NCI-H774 (cell line): ENCODE results near the gene SLC25A34.

Experiments
- DNase-seq: peaks from one replicate; lab custom pipeline; 2025; lab: John Stamatoyannopoulos, UW

The SLC25A34 gene

DNA sequence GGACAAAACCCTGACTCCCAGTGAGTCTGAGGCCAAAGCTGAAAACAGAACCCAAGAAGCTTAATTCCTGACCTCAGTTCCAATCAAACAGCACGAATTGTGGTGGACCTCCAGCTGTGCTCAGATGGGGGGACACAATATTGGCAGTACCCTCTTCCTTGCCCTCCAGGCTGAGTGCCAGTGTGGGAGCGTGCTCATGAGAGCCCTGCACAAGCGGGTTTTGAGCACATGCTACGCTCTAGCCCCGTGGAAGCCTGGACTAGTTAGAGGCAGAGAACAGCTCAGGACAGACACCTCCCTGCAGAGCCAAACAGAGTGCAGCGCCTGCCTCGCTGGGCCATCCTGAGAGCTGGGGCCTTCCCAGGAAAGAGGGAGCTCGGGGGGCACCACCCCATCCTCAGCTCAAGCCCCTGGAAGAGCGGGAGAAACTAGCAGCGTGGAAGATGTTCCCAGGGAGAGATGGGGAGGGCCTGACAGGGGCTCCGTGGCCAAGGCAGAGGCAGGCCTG is 2.8 kb upstream of the SLC25A34 start:
- no peak for DNase-seq

DNA sequence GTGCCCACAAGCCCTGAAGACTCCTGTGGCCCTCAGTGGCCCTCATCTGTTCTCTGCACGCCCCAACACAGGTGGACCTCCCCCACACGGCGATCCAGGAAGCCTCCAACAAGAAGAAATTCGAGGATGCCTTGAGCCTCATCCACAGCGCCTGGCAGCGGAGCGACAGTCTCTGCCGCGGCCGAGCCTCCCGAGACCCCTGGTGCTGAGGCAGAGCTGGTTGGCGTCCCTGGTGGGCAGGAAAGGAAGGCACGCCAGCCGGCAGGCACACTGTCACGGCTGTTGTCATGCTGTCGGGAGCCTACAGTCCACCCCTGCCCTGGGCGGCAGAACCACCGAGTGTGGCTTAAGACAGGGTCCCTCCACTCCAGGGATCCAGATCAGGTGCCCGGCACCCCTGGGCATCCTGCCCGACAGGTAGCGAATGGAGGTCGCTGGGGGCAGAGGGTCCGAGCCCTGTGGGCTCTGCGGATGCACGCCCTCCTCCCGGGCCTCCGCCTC is 2.3 kb upstream of the SLC25A34 start:
- no peak for DNase-seq

DNA sequence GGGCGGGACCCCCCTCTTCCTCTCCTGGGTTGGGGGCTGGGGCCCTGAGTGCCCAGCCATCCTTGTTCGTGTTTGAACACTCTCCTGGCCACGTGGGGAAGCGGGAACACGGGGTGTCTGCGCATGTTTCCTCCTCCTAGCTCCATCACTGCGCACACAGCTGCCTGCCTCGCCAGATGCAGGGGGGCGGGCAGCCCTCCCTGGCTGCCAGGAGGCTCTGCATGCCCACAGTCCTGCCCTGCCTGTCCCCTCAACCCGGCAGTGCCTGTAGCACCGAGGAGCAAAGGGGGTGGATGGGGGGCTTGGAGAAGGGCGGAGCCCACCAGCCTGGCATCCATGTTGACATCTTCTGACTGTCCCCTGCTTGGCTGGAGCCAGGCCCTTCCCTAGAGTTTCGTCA is 1.8 kb upstream of the SLC25A34 start:
- no peak for DNase-seq

DNA sequence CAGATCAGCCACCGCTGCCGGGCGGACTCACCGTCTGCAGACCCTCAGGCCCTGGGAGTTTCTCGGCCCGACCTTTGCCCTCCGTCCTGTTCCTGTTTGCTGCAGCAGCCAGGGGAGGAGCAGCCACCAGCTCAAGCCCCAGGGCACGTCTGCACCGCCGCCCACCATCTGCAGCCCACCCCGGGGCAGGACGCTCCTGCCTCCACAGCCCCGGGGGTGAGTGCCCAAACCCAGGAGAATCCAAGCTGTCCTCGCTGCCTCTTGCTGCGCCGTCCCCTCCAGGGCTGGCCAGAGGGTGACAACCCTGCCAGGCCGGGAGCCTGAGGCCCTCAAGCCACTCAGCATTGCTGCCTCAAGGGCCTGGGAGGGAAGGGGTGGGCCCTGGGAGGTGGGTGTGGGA is 1.2 kb upstream of the SLC25A34 start:
- no peak for DNase-seq

DNA sequence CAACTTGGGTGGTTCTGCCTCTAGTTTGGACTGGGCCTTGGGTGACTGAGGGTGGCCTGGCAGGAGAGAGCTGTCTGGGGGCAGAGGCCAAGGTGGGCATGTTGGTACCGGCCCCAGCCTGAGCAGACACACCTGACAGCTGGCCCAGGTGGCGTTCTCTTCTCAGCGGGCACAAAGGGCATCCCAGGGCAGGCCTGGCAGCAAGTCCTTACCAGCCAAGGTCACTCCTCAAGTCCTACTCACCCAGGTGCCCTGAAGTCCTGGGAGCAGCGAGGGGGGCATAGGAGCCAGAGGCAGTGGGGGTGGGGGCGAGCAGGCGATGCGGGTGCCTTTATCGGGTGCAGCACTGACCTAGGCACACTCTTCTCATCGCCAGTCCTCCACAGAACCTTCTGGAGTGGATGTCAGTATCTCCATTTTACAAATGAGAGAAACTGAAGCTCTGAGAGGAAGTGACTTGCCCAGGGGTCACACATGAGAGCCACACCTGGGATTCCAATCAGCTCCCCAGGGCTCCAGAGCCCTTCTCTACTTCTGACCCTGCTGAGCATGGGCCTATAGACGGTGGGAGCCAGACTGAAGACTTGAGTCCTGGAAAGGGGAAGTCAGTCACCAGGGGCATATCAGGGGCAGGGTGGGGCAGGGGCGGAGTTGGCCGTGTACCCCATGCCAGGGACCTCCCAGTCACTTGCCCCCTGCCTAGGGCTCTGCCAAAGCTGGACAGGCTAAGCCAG is 587 bp upstream of the SLC25A34 start:
- DNase-seq, result no peak

DNA sequence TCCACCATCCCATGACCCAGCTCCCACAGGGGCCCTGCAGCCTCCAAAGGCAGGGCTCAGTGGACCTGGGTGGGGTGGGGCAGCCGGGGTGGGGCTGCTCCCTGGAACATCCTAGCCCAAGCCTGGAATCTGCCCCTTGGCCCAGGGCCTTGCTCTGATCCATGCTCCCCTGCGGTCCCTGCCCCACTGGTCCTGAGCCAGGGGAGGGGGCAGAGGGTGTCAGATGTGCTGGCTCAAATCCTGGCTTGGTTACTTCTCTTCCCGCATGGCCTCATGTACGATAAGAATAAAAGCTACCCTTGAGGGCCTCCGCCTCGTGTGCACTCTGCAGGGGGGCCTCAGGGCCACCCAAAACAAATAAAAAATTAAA is 819 bp downstream of the SLC25A34 start:
- no peak for DNase-seq

DNA sequence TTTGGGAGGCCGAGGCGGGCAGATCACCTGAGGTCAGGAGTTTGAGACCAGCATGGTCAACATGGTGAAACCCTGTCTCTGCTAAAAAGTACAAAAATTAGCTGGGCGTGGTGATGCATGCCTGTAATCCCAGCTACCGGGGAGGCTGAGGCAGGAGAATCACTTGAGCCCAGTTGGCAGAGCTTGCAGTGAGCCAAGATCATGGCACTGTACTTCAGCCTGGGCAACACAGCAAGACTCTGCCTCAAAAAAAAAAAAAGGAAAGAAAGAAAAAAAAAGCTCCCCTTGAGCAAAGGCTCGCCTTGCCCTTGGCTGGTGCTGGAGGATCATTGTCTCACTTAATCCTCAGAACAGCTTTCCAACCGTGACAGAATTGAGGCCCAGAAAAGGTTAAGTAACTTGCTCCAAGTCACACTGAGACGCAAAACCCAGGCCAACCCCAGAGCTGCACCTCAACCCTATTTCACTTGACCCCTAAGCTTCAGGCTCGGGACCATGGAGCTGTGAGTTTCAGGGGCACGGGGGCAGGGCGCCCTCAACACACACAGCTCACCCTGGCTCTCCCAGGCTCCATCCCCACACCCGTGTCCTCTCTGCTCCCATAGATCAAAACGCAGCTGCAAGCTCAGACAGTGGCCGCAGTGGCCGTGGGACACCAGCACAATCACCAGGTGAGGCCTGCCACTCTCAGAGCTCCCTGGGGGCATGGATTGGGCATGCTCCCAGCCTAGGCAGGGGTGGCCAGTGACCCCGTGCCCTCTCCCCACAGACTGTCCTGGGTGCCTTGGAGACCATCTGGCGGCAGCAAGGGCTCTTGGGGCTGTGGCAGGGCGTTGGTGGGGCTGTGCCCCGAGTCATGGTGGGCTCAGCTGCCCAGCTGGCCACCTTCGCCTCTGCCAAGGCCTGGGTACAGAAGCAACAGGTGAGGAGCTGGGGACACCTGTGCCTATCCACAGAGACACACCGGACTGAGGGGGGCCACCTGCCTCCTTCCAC is 1.6 kb downstream of the SLC25A34 start:
- no peak for DNase-seq

DNA sequence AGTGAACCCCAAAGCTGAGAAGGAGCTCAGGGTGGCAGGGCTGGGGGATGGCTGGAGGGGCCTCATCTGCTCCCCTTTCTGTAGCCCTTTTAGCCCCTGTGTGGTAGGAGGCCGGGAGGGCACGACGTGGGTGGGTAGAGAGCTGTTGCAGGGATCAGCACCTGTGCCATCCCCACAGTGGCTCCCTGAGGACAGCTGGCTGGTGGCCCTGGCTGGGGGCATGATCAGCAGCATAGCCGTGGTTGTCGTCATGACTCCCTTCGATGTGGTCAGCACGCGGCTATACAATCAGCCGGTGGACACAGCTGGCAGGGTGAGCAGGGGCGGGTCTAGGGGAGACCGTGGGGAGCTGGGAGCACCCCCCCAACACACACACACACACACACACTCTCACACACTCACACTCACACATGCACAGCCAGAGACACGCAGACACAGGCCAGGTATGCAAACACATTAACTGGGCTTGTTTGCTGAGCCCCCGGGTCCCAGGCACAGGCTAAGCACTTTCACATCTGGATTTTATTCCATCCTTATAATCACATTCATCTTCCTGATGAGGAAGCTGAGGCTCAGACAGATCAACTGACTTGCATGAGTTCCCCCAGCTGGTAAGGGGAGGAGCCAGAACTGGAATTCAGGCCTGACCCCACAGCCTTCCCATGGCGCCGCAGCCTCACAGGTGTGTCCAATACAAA is 2.5 kb downstream of the SLC25A34 start:
- DNase-seq, result no peak

DNA sequence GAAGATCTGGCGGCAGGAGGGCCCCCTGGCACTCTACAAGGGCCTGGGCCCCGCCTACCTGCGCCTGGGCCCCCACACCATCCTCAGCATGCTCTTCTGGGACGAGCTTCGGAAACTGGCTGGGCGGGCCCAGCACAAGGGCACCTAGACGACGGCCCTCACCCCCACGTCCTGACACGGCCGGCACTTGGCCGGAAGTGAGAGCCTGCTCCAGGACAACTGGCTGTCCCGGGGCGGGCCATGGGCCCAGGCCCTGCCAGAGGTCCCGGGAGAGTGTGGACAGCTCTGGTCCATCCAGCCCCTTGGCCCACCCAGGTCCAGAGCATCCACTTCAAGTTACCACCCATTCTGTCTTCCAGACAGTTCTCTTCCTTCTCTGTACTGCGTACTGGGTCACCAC is 3.2 kb downstream of the SLC25A34 start:
- no peak for DNase-seq

DNA sequence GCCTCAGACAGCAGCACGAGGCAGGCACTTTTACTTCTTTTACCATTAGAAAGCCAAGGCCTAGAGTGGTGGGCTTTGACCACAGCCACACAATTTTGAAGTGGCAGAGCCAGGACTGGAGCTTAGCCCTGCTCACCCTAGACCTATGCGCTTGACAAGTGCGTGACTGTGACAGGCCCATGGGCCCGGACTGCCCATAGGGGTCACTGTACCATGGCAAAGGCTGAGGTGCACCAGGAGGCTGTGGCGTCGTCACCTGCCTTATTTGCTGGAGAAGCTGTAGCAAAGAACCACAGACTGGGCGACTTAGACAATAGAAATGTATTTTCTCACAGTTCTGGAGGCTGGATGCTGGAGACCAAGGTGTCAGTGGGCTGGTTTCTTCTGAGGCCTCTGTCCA is 3.7 kb downstream of the SLC25A34 start:
- no peak for DNase-seq

DNA sequence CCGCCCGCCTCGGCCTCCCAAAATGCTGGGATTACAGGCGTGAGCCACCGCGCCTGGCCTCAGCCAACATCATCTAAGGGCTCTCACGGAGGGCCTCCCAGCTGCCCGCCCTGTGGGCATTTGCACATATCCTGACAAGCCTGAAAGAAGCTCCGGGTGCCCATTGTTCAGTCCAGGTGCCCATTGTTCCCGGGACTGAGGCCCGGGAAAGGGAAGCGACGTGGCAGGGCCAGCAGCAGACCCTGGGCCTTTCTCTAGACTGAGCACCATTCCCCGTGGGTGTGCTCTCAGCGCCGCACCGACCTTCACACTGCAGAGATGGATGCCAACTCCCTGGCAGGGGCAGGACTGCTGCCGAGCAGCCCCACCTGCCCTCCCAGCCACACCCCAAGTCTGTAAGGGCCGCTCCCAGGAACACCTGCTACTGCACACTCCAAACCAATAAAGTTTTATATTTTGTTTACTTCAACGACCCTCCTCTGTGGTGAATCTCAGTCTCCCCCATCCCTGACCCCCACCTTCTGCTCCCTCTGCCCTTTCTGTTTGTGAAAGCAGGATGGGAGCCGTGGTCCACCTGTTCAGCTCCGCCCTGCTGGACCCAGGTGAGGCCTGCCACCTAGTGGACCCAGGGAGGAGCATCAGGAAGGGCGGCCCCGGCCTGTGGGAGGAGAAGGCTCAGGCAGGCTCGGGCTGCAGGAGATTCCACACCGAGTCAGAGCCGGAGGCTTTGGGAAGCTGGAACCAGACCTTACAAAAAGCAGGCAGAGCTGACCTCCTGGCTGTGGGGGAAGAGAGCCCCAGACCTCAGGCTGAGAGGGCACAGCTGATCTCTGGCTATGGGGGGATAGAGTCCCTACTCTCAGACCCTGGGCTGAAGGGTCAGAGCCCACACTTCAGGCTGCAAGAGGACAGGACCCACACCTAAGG is 5.1 kb downstream of the SLC25A34 start:
- DNase-seq, result peak; percentile 54

DNA sequence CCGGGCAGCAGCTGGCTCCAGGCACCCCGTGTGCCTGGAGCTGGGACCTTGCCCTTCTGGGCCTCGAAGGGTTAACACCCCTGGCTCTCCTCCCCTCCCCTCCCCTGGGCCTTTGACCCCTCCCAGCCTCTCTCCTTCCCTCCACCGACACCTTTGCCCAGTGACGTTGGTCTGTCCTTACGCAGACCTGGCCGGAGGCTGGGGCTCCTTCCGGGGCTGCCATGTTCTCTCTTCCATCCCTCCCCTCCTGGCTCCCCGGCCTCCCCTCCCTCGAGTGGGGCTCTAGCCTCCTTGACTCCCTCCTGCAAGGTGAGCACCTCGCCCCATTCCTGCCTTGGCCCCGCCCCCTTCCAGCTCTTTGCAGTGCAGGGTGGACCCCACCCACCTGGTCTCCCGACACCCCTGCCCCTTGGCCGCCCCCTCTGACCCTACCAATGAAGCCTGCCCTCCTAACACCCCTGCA is 6.3 kb downstream of the SLC25A34 start, which contains the start of gene TMEM82:
Gene TMEM82 (plus strand): TSS at position 161 of the 463 bp plus-strand sequence. CDS start 61 bp downstream, at position 222.
- DNase-seq, result no peak

DNA sequence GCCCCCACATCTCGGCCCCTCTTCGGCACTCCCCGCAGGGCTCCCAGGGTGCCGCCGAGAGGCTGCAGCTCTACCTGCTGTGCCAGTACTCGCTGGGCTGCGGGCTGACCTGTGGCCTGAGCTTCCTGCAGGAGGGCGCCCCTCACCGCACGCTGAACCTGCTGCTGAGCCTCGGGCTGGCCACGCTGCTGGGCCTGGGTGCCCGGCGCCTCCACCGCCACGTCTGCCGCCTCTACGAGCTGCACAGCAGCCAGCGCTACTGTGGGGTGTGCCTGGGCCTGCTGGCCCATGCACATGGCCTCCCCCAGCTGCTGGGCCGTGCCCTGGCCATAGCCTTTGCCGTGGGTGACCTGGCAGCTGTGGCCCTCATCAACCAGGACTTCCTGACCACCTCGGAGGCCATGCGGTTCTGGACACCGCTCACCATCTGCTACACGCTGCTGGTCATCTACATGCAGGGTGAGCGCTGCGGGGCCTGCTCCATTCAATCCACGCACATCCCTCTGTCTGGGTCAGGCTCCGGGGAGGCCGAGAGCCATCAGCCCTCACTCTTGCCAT is 8.1 kb downstream of the SLC25A34 start:
- no peak for DNase-seq

DNA sequence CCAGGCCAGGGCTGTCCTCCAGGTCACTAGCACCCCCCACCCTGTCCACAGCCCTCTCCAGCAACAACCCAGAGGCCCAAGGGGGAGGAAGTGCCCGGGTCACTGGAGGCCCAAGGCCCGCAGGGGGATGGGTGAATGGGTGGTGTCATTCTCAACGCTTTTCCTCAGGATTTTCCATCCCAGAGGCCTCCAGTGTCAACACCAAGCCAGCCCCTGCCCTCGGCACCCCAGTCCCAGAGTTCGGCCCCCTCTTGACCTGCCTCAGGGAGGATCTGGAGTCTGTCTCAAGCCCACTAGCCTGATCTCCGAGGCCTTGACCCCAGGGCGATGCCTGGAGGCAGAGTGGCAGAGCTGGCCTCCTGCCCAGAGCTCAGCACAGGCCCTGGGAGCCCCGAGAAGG is 11.3 kb downstream of the SLC25A34 start:
- no peak for DNase-seq

DNA sequence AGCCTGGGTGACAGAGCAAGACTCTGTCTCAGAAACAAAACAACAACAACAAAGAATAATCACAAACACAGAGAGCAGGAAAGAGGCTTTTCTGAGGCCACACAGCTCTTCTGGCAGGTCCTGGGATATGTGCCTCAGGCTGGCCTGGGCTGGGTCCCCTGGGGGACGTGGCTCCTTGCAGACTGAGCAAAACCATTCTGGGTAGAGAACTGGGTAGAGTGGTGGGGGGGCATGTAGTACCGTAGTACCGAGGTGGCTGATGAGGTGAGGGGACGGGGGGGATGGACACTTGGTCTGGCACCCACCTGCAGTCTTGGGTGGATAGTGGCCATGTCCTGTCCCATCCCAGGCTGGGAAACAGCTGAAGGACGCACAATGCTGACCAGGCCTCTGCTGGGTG is 12.2 kb downstream of the SLC25A34 start:
- no peak for DNase-seq

DNA sequence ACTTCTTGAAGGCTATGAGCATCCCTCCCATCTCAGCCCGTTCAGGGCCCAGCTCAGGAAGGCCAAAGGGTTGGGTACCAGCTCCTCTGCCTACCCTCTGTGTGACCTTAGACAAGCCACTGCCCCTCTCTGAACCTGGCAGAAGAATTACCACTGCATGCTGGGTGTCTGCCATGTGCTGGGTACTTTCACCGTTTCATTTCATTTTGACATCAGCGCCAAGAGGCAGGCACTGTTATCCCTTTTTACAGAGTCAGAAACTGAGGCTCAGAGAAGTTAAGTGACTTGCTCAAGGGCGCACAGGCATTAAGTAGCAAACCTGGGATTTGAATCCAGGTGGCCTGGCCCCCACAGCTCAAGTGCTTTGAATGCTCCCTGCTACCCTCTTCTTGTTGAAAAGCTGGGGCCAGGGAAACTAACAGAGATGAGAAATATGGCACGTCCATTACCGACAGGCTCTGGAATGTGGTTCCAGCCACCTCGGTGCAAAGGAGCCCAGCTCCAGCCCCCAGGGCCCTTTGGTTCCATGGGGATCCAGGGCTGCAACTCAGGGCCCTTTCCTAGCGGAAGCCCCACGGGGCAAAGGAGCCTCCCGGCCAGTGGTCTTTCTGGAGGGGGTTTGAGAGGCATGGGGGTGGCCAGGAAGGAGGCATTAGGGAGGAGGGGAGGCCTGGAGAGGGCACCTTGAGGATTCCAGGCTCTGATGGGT is 12.8 kb downstream of the SLC25A34 start:
- DNase-seq, result no peak

DNA sequence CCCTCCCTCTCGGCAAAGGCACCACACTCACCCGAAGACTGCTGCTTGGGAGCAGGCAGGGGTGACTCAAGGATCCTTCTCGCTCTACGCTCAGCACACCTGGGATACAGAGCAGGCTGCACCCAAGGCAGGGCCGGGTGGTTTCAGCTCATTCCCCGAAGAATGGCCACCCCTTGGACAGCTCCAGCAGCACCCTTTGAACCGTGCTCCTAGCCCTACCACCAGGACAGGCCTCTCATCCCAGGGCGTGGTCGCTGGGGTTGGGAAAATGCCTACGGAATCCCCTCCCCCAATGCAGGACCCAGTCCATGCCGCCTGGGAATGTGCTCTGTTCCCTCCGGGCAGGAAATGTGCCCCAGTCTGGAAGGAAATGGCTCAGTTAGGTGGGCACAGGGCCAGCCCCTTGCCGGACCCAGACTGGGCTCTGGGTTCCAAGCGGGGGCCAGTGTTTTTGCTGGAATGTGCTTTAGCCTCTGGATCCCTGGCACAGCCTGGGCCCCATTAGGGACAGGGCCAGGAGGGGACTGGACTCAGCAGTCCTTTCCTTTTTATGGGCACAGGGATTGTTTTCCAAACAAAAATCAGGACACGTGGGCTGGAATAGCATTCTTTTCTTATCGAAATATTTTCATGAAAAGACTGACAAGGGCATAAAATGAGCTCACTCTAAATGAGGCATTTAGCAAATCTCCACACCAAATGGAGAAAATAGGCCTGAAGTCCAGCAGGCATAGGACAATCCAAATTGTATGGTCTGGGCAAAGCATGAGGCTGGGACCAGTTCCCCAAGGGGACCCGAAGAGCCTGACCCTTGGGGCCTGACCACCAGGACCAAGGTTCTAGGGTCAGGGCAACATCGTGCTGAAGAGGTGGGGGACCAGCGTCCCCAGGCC is 13.6 kb downstream of the SLC25A34 start:
- no peak for DNase-seq

DNA sequence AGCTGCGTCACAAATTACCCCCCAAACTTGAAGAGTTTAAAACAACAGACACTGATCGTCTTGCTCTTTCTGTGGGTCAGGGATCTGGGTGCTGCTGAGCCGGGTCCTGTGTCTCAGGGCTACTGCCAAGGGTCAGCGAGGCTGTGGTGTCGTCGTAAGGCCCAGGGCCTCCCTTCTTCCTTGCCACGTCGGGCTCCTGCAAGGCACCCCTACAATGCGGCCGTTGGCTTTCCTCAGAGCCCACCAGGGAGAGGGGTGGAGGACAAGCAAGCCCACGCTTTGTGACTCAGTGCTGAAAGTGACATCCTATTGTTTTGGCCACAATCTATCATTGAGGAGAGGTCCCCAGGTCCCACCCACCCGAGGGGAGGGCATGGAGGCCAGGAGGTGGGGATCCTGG is 14.9 kb downstream of the SLC25A34 start:
- DNase-seq, result no peak

DNA sequence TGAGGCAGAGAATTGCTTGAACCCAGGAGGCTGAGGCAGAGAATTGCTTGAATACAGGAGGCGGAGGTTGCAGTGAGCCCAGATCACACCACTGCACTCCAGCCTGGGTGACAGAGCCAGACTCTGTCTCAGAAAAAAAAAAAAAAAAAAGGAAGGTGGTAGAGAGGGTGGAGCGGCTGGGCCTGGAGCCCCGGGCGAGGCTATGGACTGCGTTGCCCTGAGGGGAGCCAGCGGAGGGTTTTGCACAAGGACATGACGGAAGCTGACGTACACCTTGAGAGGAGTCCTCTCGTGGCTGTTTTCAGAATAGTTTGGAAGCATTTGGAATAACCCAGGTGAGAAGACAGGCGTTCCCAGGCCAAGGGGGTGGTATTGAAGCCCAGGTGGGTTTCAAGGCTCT is 15.7 kb downstream of the SLC25A34 start:
- no peak for DNase-seq
